Measurements from ENCODE around the gene CSRNP3. TPM values are rescaled to one million over a fixed set of nuclear protein-coding genes. Genes with fewer than 3 reads are reported as not detected.

CSRNP3 gene
- total RNA-seq, 1 experiment from 2014 or later = 39.5 TPM

- Histone ChIP-seq H3K36me3 (ENCODE audit: insufficient read depth, low read length, poor library complexity, severe bottlenecking) (no peaks in the 10 kb centered on the region), H3K4me1 (ENCODE audit: insufficient read depth, low read length, poor library complexity, severe bottlenecking) (peaks cover 93% of the 10 kb centered on the region), H3K4me3 (ENCODE audit: low read depth, low read length, poor library complexity, severe bottlenecking) (no peak overlapping the region), H3K9me3 (ENCODE audit: low read depth, low read length, poor library complexity, severe bottlenecking) (no peaks in the 10 kb centered on the region), H3K27ac (ENCODE audit: low read depth, low read length, poor library complexity, severe bottlenecking) (no peak overlapping the region), H3K27me3 (replicated peaks; ENCODE audit: insufficient read depth, low read depth, low read length, poor library complexity) (no peaks in the 10 kb centered on the region)
- no peak for DNase-seq (ENCODE audit: low spot score)
- TF ChIP-seq CTCF (conservative IDR thresholded peaks at IDR 0.05; ENCODE audit: low read depth, low read length) = no peak
- no peak for TF ChIP-seq EZH2 (IDR thresholded peaks at IDR 0.05; ENCODE audit: borderline replicate concordance, low read depth, low read length, poor library complexity, severe bottlenecking)
- BruUV-seq (replicated peaks) = no TSS peak
- POLR2A ChIA-PET (ENCODE audit: low non-redundant PET) = no interaction called here
- CTCF ChIA-PET = no interaction called here
- intact Hi-C loops (cut with micrococcal nuclease; ENCODE audit: unreplicated experiment) = no loop called here
Measured at GRCh38 chr2:165567273-165567672, 97.8 kb downstream of the CSRNP3 start.

DNA sequence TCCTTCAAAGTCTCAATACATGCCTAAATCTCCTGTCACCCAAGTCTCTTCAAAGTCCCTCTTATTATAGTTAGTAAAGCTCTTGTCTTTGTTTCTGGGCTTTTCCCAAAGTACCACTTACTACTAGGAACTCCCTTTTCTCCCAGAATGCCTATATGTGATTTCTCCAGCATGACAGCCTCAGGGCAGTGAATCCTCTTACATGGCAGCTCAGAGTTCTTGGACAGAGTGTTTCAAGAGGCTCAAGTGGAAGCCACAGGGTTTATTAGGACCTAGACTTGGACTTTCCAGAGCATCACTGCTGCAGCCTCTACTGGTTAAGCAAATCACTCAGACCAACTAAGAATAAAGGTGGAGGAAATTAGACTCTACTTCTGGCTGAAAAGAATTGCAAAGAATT, 98.9 kb downstream of the CSRNP3 start:
- Histone ChIP-seq H3K36me3 (ENCODE audit: insufficient read depth, low read length, poor library complexity, severe bottlenecking) (no peaks in the 10 kb centered on the region), H3K4me3 (ENCODE audit: low read depth, low read length, poor library complexity, severe bottlenecking) (no peak overlapping the region), H3K4me1 (ENCODE audit: insufficient read depth, low read length, poor library complexity, severe bottlenecking) (peaks cover 83% of the 10 kb centered on the region), H3K27ac (ENCODE audit: low read depth, low read length, poor library complexity, severe bottlenecking) (peak overlapping the region; percentile 25), H3K27me3 (replicated peaks; ENCODE audit: insufficient read depth, low read depth, low read length, poor library complexity) (no peaks in the 10 kb centered on the region), H3K9me3 (ENCODE audit: low read depth, low read length, poor library complexity, severe bottlenecking) (no peaks in the 10 kb centered on the region)
- ChIA-PET POLR2A (ENCODE audit: low non-redundant PET) (no interaction called here), CTCF (no interaction called here)
- intact Hi-C loops (cut with micrococcal nuclease; ENCODE audit: unreplicated experiment) = no loop called here
- no TSS peak for BruUV-seq (replicated peaks)
- DNase-seq (ENCODE audit: low spot score) = no peak
- no peak for TF ChIP-seq EZH2 (IDR thresholded peaks at IDR 0.05; ENCODE audit: borderline replicate concordance, low read depth, low read length, poor library complexity, severe bottlenecking)
- no peak for TF ChIP-seq CTCF (conservative IDR thresholded peaks at IDR 0.05; ENCODE audit: low read depth, low read length)

- BruUV-seq (replicated peaks) = no TSS peak
- no peaks in the 10 kb centered on the region for H3K27me3 ChIP-seq (replicated peaks; ENCODE audit: insufficient read depth, low read depth, low read length, poor library complexity)
- no peak for TF ChIP-seq CTCF (conservative IDR thresholded peaks at IDR 0.05; ENCODE audit: low read depth, low read length)
- TF ChIP-seq EZH2 (IDR thresholded peaks at IDR 0.05; ENCODE audit: borderline replicate concordance, low read depth, low read length, poor library complexity, severe bottlenecking) = no peak
- ChIA-PET CTCF (no interaction called here), POLR2A (ENCODE audit: low non-redundant PET) (no interaction called here)
- H3K36me3 ChIP-seq (ENCODE audit: insufficient read depth, low read length, poor library complexity, severe bottlenecking) = no peaks in the 10 kb centered on the region
- no peak for DNase-seq (ENCODE audit: low spot score)
- H3K4me1 ChIP-seq (ENCODE audit: insufficient read depth, low read length, poor library complexity, severe bottlenecking) = peaks cover 64% of the 10 kb centered on the region
- H3K27ac ChIP-seq (ENCODE audit: low read depth, low read length, poor library complexity, severe bottlenecking) = peak overlapping the region; percentile 69
- intact Hi-C loops (cut with micrococcal nuclease; ENCODE audit: unreplicated experiment) = loop anchor here (5.0 kb wide), 4 partner anchors 61 to 169 kb away; no protein-coding TSS in a partner anchor
- peak overlapping the region; percentile 47 for H3K4me3 ChIP-seq (ENCODE audit: low read depth, low read length, poor library complexity, severe bottlenecking)
- no peaks in the 10 kb centered on the region for H3K9me3 ChIP-seq (ENCODE audit: low read depth, low read length, poor library complexity, severe bottlenecking)
Measured at GRCh38 chr2:165571477-165571876, 102.0 kb downstream of the CSRNP3 start.
